Activated B cell treated with CpG ODN at 0.5 μM for 24 hours (primary cell): ENCODE results near the gene MRPL4. TPM values are rescaled to one million over a fixed set of nuclear protein-coding genes. Genes with fewer than 3 reads are reported as not detected.

Experiments used
- ATAC-seq: fragments of 200-7000 bp; cut with Tn5 transposase; one replicate; pipeline ENCODE4 v1.10.0; 2021; ENCODE audit warnings: low read depth, mild to moderate bottlenecking, moderate library complexity
- CTCF ChIA-PET: fragments of 350-600 bp; sonication (Branson Sonifier 250); formaldehyde crosslinking; loops from one replicate; lab custom pipeline; 2021; ENCODE audit warnings: antibody characterized with exemption; lab: Charles Lee
- POLR2A ChIA-PET: fragments of 350-600 bp; sonication (Branson Sonifier 250); formaldehyde crosslinking; loops from one replicate; lab custom pipeline; 2021; ENCODE audit warnings: antibody characterized with exemption; lab: Charles Lee
- DNase-seq: peaks from one replicate; pipeline ENCODE4 v3.0.0; 2022
- H3K27ac Mint-ChIP-seq: one replicate; pipeline ENCODE4 v1.8.0; 2020; ENCODE audit warnings: mixed read lengths
- H3K27me3 Mint-ChIP-seq: one replicate; pipeline ENCODE4 v1.8.0; 2021; ENCODE audit warnings: mixed read lengths
- H3K36me3 Mint-ChIP-seq: one replicate; pipeline ENCODE4 v1.8.0; 2021; ENCODE audit warnings: low read depth, mixed read lengths
- H3K4me1 Mint-ChIP-seq: one replicate; pipeline ENCODE4 v1.8.0; 2021; ENCODE audit warnings: mixed read lengths
- H3K4me3 Mint-ChIP-seq: one replicate; pipeline ENCODE4 v1.8.0; 2020; ENCODE audit warnings: mild to moderate bottlenecking, mixed read lengths
- H3K9me3 Mint-ChIP-seq: one replicate; pipeline ENCODE4 v1.8.0; 2020; ENCODE audit warnings: mixed read lengths
- intact Hi-C: fragments of 100-400 bp; cut with micrococcal nuclease; formaldehyde crosslinking; loops from one replicate; pipeline ENCODE4 v1.15.1; 2024
- total RNA-seq: library from RNA; stranded (reverse); gene quantifications from 2 replicates; pipeline ENCODE4 v1.2.3, GENCODE V29; 2022
- TF ChIP-seq, protein P1 (sequence below): fragments of 200-600 bp; IDR thresholded peaks from one replicate; pipeline ENCODE4 v1.8.0; 2022; ENCODE audit warnings: antibody characterized with exemption, mild to moderate bottlenecking

Gene MRPL4
- total RNA-seq, 1 donor from 2014 or later = 66.9 TPM

DNA sequence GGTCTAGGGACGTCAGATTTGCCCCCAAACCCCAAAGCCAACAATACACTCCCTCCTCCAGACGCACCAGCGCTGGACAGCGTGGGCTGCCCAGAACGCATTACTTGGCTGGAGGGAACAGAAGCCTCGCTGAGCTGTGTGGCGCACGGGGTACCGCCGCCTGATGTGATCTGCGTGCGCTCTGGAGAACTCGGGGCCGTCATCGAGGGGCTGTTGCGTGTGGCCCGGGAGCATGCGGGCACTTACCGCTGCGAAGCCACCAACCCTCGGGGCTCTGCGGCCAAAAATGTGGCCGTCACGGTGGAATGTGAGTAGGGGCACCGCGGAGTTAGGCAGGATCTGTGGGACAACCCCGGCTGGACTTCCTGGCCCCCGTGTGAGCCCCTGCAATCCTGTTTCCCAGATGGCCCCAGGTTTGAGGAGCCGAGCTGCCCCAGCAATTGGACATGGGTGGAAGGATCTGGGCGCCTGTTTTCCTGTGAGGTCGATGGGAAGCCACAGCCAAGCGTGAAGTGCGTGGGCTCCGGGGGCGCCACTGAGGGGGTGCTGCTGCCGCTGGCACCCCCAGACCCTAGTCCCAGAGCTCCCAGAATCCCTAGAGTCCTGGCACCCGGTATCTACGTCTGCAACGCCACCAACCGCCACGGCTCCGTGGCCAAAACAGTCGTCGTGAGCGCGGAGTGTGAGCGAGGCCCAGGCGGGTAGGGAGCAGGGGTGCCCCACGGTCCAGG, 41.8 kb downstream of the MRPL4 start:
- no peak overlapping the region for H3K27ac Mint-ChIP-seq

DNA sequence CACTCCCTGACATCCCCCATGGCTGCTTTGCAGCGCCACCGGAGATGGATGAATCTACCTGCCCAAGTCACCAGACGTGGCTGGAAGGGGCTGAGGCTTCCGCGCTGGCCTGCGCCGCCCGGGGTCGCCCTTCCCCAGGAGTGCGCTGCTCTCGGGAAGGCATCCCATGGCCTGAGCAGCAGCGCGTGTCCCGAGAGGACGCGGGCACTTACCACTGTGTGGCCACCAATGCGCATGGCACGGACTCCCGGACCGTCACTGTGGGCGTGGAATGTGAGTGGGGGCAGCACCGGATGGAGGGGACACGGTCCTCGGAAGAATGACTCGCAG, 42.3 kb downstream of the MRPL4 start:
- DNase-seq = no peak
- H3K36me3 Mint-ChIP-seq = no peaks in the 10 kb centered on the region
- TF ChIP-seq, protein P1, sequence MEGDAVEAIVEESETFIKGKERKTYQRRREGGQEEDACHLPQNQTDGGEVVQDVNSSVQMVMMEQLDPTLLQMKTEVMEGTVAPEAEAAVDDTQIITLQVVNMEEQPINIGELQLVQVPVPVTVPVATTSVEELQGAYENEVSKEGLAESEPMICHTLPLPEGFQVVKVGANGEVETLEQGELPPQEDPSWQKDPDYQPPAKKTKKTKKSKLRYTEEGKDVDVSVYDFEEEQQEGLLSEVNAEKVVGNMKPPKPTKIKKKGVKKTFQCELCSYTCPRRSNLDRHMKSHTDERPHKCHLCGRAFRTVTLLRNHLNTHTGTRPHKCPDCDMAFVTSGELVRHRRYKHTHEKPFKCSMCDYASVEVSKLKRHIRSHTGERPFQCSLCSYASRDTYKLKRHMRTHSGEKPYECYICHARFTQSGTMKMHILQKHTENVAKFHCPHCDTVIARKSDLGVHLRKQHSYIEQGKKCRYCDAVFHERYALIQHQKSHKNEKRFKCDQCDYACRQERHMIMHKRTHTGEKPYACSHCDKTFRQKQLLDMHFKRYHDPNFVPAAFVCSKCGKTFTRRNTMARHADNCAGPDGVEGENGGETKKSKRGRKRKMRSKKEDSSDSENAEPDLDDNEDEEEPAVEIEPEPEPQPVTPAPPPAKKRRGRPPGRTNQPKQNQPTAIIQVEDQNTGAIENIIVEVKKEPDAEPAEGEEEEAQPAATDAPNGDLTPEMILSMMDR = no peak
- H3K9me3 Mint-ChIP-seq = no peaks in the 10 kb centered on the region
- H3K27me3 Mint-ChIP-seq = peaks cover 36% of the 10 kb centered on the region
- H3K4me3 Mint-ChIP-seq = no peak overlapping the region
- peaks cover 53% of the 10 kb centered on the region for H3K4me1 Mint-ChIP-seq
- intact Hi-C loops = loop anchor here (2.0 kb wide), 1 partner anchor 38 kb away; the partner anchor contains the start of gene RAVER1
- ChIA-PET POLR2A (interaction anchor here (3.7 kb wide), 1 partner anchor 24 kb away, joined by 44 read pairs; the partner anchor contains the start of gene ICAM1), CTCF (no interaction called here)
- ATAC-seq = no peak
- H3K27ac Mint-ChIP-seq = no peak overlapping the region

More for the DNA sequence above, 41.8 kb downstream of the MRPL4 start:
- intact Hi-C loops = loop anchor here (2.0 kb wide), 1 partner anchor 39 kb away; the partner anchor contains the start of gene RAVER1
- POLR2A ChIA-PET = interaction anchor here (3.7 kb wide), 1 partner anchor 23 kb away, joined by 44 read pairs; the partner anchor contains the start of gene ICAM1
- Mint-ChIP-seq H3K27me3 (peaks cover 39% of the 10 kb centered on the region), H3K4me1 (peaks cover 58% of the 10 kb centered on the region), H3K4me3 (peak overlapping the region; percentile 73), H3K36me3 (no peaks in the 10 kb centered on the region), H3K9me3 (no peaks in the 10 kb centered on the region)
- DNase-seq (no peak), ATAC-seq (no peak)
- CTCF ChIA-PET = no interaction called here
- TF ChIP-seq, protein P1 = no peak

DNA sequence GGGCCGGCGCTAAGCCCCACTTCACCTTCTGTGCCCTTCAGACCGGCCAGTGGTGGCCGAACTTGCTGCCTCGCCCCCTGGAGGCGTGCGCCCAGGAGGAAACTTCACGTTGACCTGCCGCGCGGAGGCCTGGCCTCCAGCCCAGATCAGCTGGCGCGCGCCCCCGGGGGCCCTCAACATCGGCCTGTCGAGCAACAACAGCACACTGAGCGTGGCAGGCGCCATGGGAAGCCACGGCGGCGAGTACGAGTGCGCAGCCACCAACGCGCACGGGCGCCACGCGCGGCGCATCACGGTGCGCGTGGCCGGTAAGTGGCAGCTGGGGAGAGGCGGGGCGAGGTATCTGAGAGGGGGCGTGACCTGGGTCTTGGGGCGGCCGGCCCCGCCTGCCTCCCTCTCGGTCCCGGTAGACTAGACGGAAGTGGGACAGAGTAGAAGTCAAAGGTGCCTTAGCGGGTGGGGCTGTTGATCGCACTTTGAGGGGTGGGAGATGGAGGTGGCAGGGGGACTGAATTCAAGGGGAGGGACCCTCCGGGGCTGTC, 43.4 kb downstream of the MRPL4 start:
- H3K27ac Mint-ChIP-seq = peak overlapping the region; percentile 57
- ATAC-seq (peak; percentile 72), DNase-seq (peak; percentile 59)
- H3K9me3 Mint-ChIP-seq = no peaks in the 10 kb centered on the region
- intact Hi-C loops = loop anchor here (2.0 kb wide), 1 partner anchor 37 kb away; the partner anchor contains the start of gene RAVER1
- peaks cover 34% of the 10 kb centered on the region for H3K27me3 Mint-ChIP-seq
- POLR2A ChIA-PET = interaction anchor here (0.5 to 1.7 kb wide), 5 partner anchors 24 to 309 kb away, joined by 3 to 10 read pairs (median 4); partner anchors contain the start of gene ICAM1
- H3K4me3 Mint-ChIP-seq = peak overlapping the region; percentile 80
- H3K4me1 Mint-ChIP-seq = peaks cover 43% of the 10 kb centered on the region
- H3K36me3 Mint-ChIP-seq = no peaks in the 10 kb centered on the region
- CTCF ChIA-PET = no interaction called here
- TF ChIP-seq, protein P1 = no peak

DNA sequence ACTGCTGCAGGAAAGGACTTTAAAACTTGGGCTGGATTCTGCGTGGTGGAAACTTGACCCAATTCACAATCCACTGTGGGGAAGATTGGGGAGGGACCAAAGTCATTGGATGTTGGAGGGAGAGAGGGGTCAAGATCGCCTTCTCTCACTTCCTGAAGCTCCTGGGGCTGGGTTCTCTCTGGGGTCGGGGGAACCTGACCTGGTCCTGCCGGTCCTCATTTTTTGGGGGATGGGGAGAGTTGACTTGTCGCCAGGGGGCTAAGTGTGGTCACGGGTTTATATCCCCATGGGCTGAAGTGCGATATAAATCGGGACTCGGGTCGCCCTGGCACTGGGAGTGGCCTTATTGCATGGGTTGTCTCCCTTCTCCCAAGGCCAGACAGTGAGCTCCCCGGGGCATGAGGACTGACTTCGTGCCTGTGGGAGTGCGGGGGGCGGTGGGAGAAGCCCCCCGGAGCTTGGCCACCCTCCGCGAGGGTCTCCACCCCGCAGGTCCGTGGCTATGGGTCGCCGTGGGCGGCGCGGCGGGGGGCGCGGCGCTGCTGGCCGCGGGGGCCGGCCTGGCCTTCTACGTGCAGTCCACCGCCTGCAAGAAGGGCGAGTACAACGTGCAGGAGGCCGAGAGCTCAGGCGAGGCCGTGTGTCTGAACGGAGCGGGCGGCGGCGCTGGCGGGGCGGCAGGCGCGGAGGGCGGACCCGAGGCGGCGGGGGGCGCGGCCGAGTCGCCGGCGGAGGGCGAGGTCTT, 44.0 kb downstream of the MRPL4 start:
- Mint-ChIP-seq H3K4me1 (peaks cover 37% of the 10 kb centered on the region), H3K9me3 (no peaks in the 10 kb centered on the region), H3K27me3 (peaks cover 27% of the 10 kb centered on the region), H3K36me3 (no peaks in the 10 kb centered on the region), H3K27ac (peak overlapping the region; percentile 57), H3K4me3 (peak overlapping the region; percentile 80)
- CTCF ChIA-PET = no interaction called here
- POLR2A ChIA-PET = interaction anchor here (0.5 to 1.7 kb wide), 6 partner anchors 25 to 350 kb away, joined by 3 to 10 read pairs (median 4); partner anchors contain the start of gene ICAM1
- ATAC-seq = no peak
- DNase-seq = no peak
- TF ChIP-seq, protein P1 = no peak
- intact Hi-C loops = loop anchor here (2.0 kb wide), 1 partner anchor 37 kb away; the partner anchor contains the start of gene RAVER1
